HG02798 (cell line): Measurements from ENCODE around the gene GPR179.

Source experiments
- ATAC-seq: cut with Tn5 transposase; IDR thresholded peaks from one replicate; pipeline ENCODE4 v1.9.1; 2021; ENCODE audit warnings: mild to moderate bottlenecking; ENCODE audit not compliant: unreplicated experiment, poor library complexity

GPR179 gene

GRCh38 chr17:38343608-38344419 lies at the start of gene GPR179:
Gene GPR179 (minus strand): TSS chr17:38343956. CDS start chr17:38343789, 167 bp downstream.
- ATAC-seq = no peak

GRCh38 chr17:38379448-38379847 lies 35.7 kb upstream of the GPR179 start:
- ATAC-seq = no peak

GRCh38 chr17:38369124-38369886 lies 25.5 kb upstream of the GPR179 start:
- no peak for ATAC-seq

- ATAC-seq = no peak
Measured at GRCh38 chr17:38364741-38365140, 21.0 kb upstream of the GPR179 start.

- no peak for ATAC-seq
Measured at GRCh38 chr17:38363016-38363415, 19.3 kb upstream of the GPR179 start.

GRCh38 chr17:38361694-38362465 lies 18.1 kb upstream of the GPR179 start:
- no peak for ATAC-seq

- ATAC-seq = no peak
Measured at GRCh38 chr17:38358586-38359513, 15.1 kb upstream of the GPR179 start.

GRCh38 chr17:38357486-38358123 lies 13.8 kb upstream of the GPR179 start:
- ATAC-seq = no peak

- no peak for ATAC-seq
Measured at GRCh38 chr17:38355251-38355650, 11.5 kb upstream of the GPR179 start.

GRCh38 chr17:38354466-38354865 lies 10.7 kb upstream of the GPR179 start:
- ATAC-seq = no peak

GRCh38 chr17:38353668-38354067 lies 9.9 kb upstream of the GPR179 start:
- no peak for ATAC-seq

- no peak for ATAC-seq
Measured at GRCh38 chr17:38353086-38353604, 9.4 kb upstream of the GPR179 start.

GRCh38 chr17:38352245-38353085 lies 8.7 kb upstream of the GPR179 start:
- no peak for ATAC-seq

GRCh38 chr17:38351412-38352222 lies 7.9 kb upstream of the GPR179 start, which contains the start of gene SOCS7:
Gene SOCS7 (plus strand): TSS chr17:38351844. CDS start chr17:38352053, 209 bp downstream.
- peak; percentile 91 for ATAC-seq

GRCh38 chr17:38350035-38350434 lies 6.3 kb upstream of the GPR179 start:
- no peak for ATAC-seq

GRCh38 chr17:38349097-38349730 lies 5.5 kb upstream of the GPR179 start:
- peak; percentile 34 for ATAC-seq

GRCh38 chr17:38345743-38346142 lies 2.0 kb upstream of the GPR179 start:
- ATAC-seq = no peak
